OCI-M2 (cell line): ENCODE results near the gene EYA2.

Experiments used
- DNase-seq: peaks from one replicate; lab custom pipeline; 2025; ENCODE audit not compliant: unreplicated experiment; lab: John Stamatoyannopoulos, UW

EYA2 gene

GRCh38 chr20:47059536-47059935 lies 164.9 kb downstream of the EYA2 start:
- no peak for DNase-seq

GRCh38 chr20:47061549-47061948 lies 166.9 kb downstream of the EYA2 start:
- no peak for DNase-seq

GRCh38 chr20:47062226-47062890 lies 167.7 kb downstream of the EYA2 start:
- no peak for DNase-seq

- no peak for DNase-seq
Measured at GRCh38 chr20:47063407-47063806, 168.8 kb downstream of the EYA2 start.

- DNase-seq = no peak
Measured at GRCh38 chr20:47063808-47064207, 169.2 kb downstream of the EYA2 start.

- no peak for DNase-seq
Measured at GRCh38 chr20:47066484-47067270, 172.0 kb downstream of the EYA2 start.

- DNase-seq = no peak
Measured at GRCh38 chr20:47067776-47068175, 173.1 kb downstream of the EYA2 start.

- DNase-seq = no peak
Measured at GRCh38 chr20:47070176-47070575, 175.5 kb downstream of the EYA2 start.

GRCh38 chr20:47071646-47072185 lies 177.1 kb downstream of the EYA2 start:
- no peak for DNase-seq

GRCh38 chr20:47073766-47074475 lies 179.3 kb downstream of the EYA2 start:
- DNase-seq = no peak

GRCh38 chr20:47075263-47075662 lies 180.6 kb downstream of the EYA2 start:
- no peak for DNase-seq

GRCh38 chr20:47079047-47079446 lies 184.4 kb downstream of the EYA2 start:
- DNase-seq = no peak

GRCh38 chr20:47080365-47080764 lies 185.7 kb downstream of the EYA2 start:
- DNase-seq = no peak

- no peak for DNase-seq
Measured at GRCh38 chr20:47086316-47086715, 191.7 kb downstream of the EYA2 start.

GRCh38 chr20:47088335-47088734 lies 193.7 kb downstream of the EYA2 start:
- no peak for DNase-seq

GRCh38 chr20:47089151-47089550 lies 194.5 kb downstream of the EYA2 start:
- DNase-seq = no peak

GRCh38 chr20:47090835-47091234 lies 196.2 kb downstream of the EYA2 start:
- no peak for DNase-seq

- DNase-seq = no peak
Measured at GRCh38 chr20:47093320-47093966, 198.8 kb downstream of the EYA2 start.

- DNase-seq = no peak
Measured at GRCh38 chr20:47095690-47096089, 201.0 kb downstream of the EYA2 start.

GRCh38 chr20:47097691-47098622 lies 203.3 kb downstream of the EYA2 start:
- DNase-seq = no peak
